Upper lobe of left lung (tissue), 6 donors: ENCODE data around the gene INPP5E. TPM values are rescaled to one million over a fixed set of nuclear protein-coding genes. Genes with fewer than 3 reads are reported as not detected.

ENCODE experiments used
- ATAC-seq, 2 donors: fragments of 200-7000 bp; cut with Tn5 transposase; one replicate each; pipeline ENCODE4 v1.9.1; 2022; ENCODE audit warnings: mild to moderate bottlenecking in 2 of 2, moderate library complexity in 2 of 2; ENCODE audit not compliant: low FRiP score in 2 of 2
- DNase-seq, 2 donors: peaks; one replicate each; pipeline ENCODE4 v3.0.0-alpha.2; 2019 to 2020
- H3K27ac ChIP-seq, 4 donors: fragments of 200-600 bp; sonication (generic); one replicate each; pipeline ENCODE4 v1.5.1; 2016 to 2019
- H3K27me3 ChIP-seq, 4 donors: fragments of 200-600 bp; sonication (generic); one replicate each; pipeline ENCODE4 v1.5.1; 2017 to 2019
- H3K36me3 ChIP-seq, 4 donors: fragments of 200-600 bp; sonication (generic); one replicate each; pipeline ENCODE4 v1.5.1; 2016 to 2019
- H3K4me1 ChIP-seq, 4 donors: fragments of 200-600 bp; sonication (generic); one replicate each; pipeline ENCODE4 v1.5.1; 2018 to 2019
- H3K4me3 ChIP-seq, 4 donors: fragments of 200-600 bp; sonication (generic); one replicate each; pipeline ENCODE4 v1.5.1; 2017 to 2019; ENCODE audit warnings: mild to moderate bottlenecking in 2 of 4, moderate library complexity in 1 of 4
- H3K9me3 ChIP-seq, 4 donors: fragments of 200-600 bp; sonication (generic); one replicate each; pipeline ENCODE4 v1.5.1; 2018 to 2019
- CTCF ChIP-seq, 6 experiments: fragments of 450-650 bp in 4 of 6; fragments of 200-600 bp in 2 of 6; sonication (generic) in 2 of 6; IDR thresholded peaks; one replicate each; pipeline ENCODE4 v1.5.1; 2016 to 2019; ENCODE audit warnings: antibody characterized with exemption in 6 of 6
- EP300 ChIP-seq, 4 donors: sonication (generic); formaldehyde crosslinking; IDR thresholded peaks; one replicate each; pipeline ENCODE4 v1.5.1; 2017; ENCODE audit warnings: antibody characterized with exemption in 4 of 4, control low read depth in 2 of 4
- POLR2A ChIP-seq, 4 donors: fragments of 450-650 bp; IDR thresholded peaks; one replicate each; pipeline ENCODE4 v1.5.1; 2016 to 2017; ENCODE audit warnings: antibody characterized with exemption in 4 of 4, mild to moderate bottlenecking in 2 of 4
- POLR2AphosphoS5 ChIP-seq, 2 donors: sonication (generic); formaldehyde crosslinking; IDR thresholded peaks; one replicate each; pipeline ENCODE4 v1.5.1; 2017; ENCODE audit warnings: antibody characterized with exemption in 2 of 2
- WGBS, 2 donors: methylation state at CpG; one replicate each; pipeline ENCODE4 v1.1.5; 2017 to 2018; 5-methylcytosine and 5-hydroxymethylcytosine counted together
- total RNA-seq, 6 donors: library from RNA; depleted of rRNA in 4 of 6; stranded (reverse); fragments of >200 nt in 4 of 6; gene quantifications; one replicate each; pipeline versions ENCODE4 v1.1.0 to v1.2.1, GENCODE V29; 2016 to 2021
- donor health status: DM: no; HTN: no; CAD: no; lungs with moderate emphysema.
- donor health status: DM: no; HTN: yes; CAD: no; lungs with severe emphysema.

The INPP5E gene
- total RNA-seq, 6 donors from 2014 or later: 9.1 to 43.0 (median 14.1) TPM

DNA sequence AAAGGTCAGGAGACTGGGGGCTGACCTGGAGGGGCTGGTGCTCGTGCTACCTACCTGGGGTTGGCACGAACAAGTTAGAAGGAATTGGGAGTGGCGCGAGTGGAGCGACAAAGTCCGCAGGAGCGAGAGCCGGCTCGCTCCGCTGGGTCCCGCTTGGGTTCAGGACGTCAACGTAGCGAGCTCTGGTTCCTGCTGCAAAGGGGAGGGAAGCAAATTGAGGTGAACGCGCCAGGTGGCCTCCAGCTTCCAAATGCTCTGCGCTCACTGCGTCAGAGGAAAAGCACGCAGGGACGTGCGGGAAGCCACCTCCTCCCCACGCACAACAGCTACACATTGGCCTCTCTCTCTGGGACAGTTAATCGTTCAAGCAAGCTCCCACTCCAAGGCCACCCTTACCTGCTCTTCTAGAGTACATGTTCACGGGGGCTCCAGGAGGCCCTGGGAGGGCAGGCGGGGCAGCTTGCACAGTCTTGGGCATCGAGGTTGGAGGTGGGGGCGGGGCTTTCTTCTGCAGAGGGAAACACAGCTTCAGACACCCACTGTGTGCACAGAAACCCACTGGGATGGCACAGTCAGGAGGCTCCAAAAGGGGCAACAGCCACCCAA, 7.6 kb upstream of the INPP5E start:
- TF ChIP-seq EP300 (IDR thresholded peaks at IDR 0.05) (no peak), POLR2AphosphoS5 (IDR thresholded peaks at IDR 0.05) (no peak), CTCF (IDR thresholded peaks at IDR 0.05) (no peak), POLR2A (IDR thresholded peaks at IDR 0.05) (no peak)
- 95% methylated on average over 27 of the region's 27 CpGs for WGBS, 2 donors
- no peak for ATAC-seq
- H3K9me3 ChIP-seq: no peaks in the 10 kb centered on the region
- H3K27me3 ChIP-seq: no peaks in the 10 kb centered on the region
- peaks cover 33 to 100% (median 92%) of the 10 kb centered on the region in 4 donors for H3K36me3 ChIP-seq
- peak in 1 of 2 donors; percentile 54 for DNase-seq
- no peak overlapping the region for H3K4me3 ChIP-seq
- H3K4me1 ChIP-seq: no peaks in the 10 kb centered on the region
- no peak overlapping the region for H3K27ac ChIP-seq

DNA sequence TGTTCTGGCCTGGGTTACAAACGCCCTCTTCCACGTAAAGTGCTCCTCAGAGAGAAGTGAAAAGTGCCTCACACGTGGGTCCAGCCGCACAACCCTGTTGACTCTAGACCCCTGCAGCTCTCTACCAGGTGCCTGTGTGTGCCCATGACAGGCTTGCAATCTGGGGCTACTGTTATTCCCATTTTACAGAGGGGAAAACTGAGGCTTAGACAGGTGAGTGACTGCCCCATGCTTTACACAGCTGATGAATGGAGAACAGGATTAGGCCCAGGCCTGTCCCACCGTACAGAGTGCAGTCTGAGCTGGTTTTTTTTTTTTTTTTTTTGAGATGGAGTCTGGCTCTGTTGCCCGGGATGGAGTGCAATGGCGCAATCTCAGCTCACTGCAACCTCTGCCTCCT, 6.2 kb upstream of the INPP5E start:
- H3K36me3 ChIP-seq: peaks cover 33 to 100% (median 95%) of the 10 kb centered on the region in 4 donors
- H3K4me1 ChIP-seq: no peaks in the 10 kb centered on the region
- no peaks in the 10 kb centered on the region for H3K27me3 ChIP-seq
- no peak overlapping the region for H3K4me3 ChIP-seq
- H3K9me3 ChIP-seq: no peaks in the 10 kb centered on the region
- ATAC-seq: no peak
- TF ChIP-seq CTCF (IDR thresholded peaks at IDR 0.05): no peak
- TF ChIP-seq POLR2AphosphoS5 (IDR thresholded peaks at IDR 0.05): no peak
- no peak for TF ChIP-seq EP300 (IDR thresholded peaks at IDR 0.05)
- no peak for TF ChIP-seq POLR2A (IDR thresholded peaks at IDR 0.05)
- WGBS, 2 donors: 88 to 93% methylated on average over 7 of the region's 7 CpGs
- no peak overlapping the region for H3K27ac ChIP-seq
- DNase-seq: no peak

GRCh38 chr9:136444102-136444501, 4.5 kb upstream of the INPP5E start:
- DNase-seq (peak in 1 of 2 donors; percentile 53), ATAC-seq (no peak)
- TF ChIP-seq CTCF (IDR thresholded peaks at IDR 0.05): no peak
- TF ChIP-seq POLR2A (IDR thresholded peaks at IDR 0.05): no peak
- no peak for TF ChIP-seq POLR2AphosphoS5 (IDR thresholded peaks at IDR 0.05)
- TF ChIP-seq EP300 (IDR thresholded peaks at IDR 0.05): no peak
- H3K27me3 ChIP-seq: no peaks in the 10 kb centered on the region
- WGBS, 2 donors: 91 to 95% methylated on average over 17 to 20 of the region's 20 CpGs
- peaks cover 4 to 6% (median 6%) of the 10 kb centered on the region in 4 donors for H3K4me1 ChIP-seq
- peaks cover 23 to 87% (median 80%) of the 10 kb centered on the region in 4 donors for H3K36me3 ChIP-seq
- no peak overlapping the region for H3K4me3 ChIP-seq
- no peak overlapping the region for H3K27ac ChIP-seq
- no peaks in the 10 kb centered on the region for H3K9me3 ChIP-seq

DNA sequence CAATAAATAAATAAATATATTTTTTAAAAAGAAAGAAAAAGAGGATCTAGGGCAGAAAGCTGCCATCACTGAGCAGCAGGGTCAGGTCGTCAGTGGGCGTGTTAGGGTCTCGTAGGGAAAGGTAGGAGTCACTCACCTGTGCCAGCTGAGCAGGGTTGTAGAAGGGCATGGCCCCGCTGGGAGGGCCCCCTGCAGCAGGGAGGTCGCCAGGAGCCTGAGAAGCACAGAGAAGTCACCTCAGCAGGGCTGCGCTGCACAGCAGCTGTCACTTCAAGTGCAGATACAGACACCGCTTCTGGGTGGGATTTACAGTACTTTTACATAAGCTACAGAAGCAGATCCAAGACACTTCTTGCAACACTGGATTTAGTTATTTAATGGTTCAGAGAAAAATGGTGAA, 4.0 kb upstream of the INPP5E start:
- H3K27me3 ChIP-seq: no peaks in the 10 kb centered on the region
- no peaks in the 10 kb centered on the region for H3K9me3 ChIP-seq
- no peak for DNase-seq
- H3K36me3 ChIP-seq: peaks cover 23 to 83% (median 76%) of the 10 kb centered on the region in 4 donors
- no peak overlapping the region for H3K27ac ChIP-seq
- no peak for TF ChIP-seq EP300 (IDR thresholded peaks at IDR 0.05)
- TF ChIP-seq POLR2AphosphoS5 (IDR thresholded peaks at IDR 0.05): no peak
- TF ChIP-seq CTCF (IDR thresholded peaks at IDR 0.05): no peak
- TF ChIP-seq POLR2A (IDR thresholded peaks at IDR 0.05): no peak
- H3K4me3 ChIP-seq: no peak overlapping the region
- H3K4me1 ChIP-seq: peaks cover 4 to 11% (median 8%) of the 10 kb centered on the region in 4 donors
- ATAC-seq: no peak
- 95 to 98% methylated on average over 7 of the region's 7 CpGs for WGBS, 2 donors

DNA sequence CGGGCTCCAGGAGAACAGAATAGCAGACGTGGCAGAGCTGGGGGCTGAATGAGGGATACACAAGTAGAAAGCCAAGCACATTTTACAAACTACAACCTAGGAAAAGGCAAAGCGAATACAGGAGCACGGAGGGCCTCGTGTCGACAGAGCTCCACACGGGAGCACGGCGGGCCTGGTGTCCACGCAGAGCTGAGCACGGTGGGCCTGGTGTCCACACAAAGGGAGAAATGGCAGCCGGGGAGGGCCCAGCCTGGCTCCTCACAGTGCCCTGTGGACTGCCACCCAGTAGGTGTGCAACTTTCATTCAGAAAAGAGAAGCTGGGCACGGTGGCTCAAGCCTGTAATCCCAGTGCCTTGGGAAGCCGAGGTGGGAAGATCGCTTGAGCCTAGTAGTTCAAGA, 3.4 kb upstream of the INPP5E start:
- ATAC-seq (no peak), DNase-seq (peak in 1 of 2 donors; percentile 59)
- Histone ChIP-seq H3K36me3 (peaks cover 23 to 77% (median 71%) of the 10 kb centered on the region in 4 donors), H3K4me3 (no peak overlapping the region), H3K27me3 (no peaks in the 10 kb centered on the region), H3K9me3 (no peaks in the 10 kb centered on the region), H3K4me1 (peaks cover 9 to 17% (median 14%) of the 10 kb centered on the region in 4 donors), H3K27ac (no peak overlapping the region)
- 94 to 97% methylated on average over 15 of the region's 15 CpGs for WGBS, 2 donors
- TF ChIP-seq EP300 (IDR thresholded peaks at IDR 0.05) (no peak), POLR2AphosphoS5 (IDR thresholded peaks at IDR 0.05) (no peak), CTCF (IDR thresholded peaks at IDR 0.05) (no peak), POLR2A (IDR thresholded peaks at IDR 0.05) (no peak)
